Measurements from ENCODE around the gene NEK10. TPM values are rescaled to one million over a fixed set of nuclear protein-coding genes. Genes with fewer than 3 reads are reported as not detected.

The NEK10 gene
- total and polyA plus RNA-seq, 2 of the 13 experiments (the other 11 are each of a cell fraction or from before 2014, with no cell fraction given) = 2.8 to 14.2 TPM

DNA sequence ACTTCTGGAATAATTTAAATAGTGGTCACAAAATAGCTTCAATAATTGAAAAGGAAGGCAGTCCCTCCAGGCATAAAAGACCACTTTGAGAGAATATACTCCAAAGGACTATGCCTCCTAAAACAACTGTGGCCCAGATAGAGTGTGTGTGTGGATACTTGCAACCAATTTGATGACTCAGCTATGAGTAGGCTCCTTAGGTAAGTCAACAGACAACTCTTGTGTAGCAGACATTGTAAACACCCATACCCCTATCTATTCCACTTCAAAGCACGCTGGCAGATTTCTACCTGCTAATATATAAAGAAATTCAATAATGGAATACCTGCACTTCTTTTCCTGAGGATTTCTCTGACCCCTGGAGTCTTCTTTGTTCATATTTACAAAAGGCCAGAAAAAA lies 254.5 kb downstream of the NEK10 start (continued):
- TF ChIP-seq, protein P1, sequence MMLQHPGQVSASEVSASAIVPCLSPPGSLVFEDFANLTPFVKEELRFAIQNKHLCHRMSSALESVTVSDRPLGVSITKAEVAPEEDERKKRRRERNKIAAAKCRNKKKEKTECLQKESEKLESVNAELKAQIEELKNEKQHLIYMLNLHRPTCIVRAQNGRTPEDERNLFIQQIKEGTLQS (CRISPR knock-in tag; IDR thresholded peaks at IDR 0.05) = peak; percentile 37; the same call in 1 of the 2 replicates
- TF ChIP-seq ZNF124 (CRISPR knock-in tag; IDR thresholded peaks at IDR 0.05) (no peak), RFX5 (IDR thresholded peaks at IDR 0.05; ENCODE audit: low read depth, low read length) (no peak), ELF1 (CRISPR knock-in tag; IDR thresholded peaks at IDR 0.05) (no peak), SP2 (CRISPR knock-in tag; IDR thresholded peaks at IDR 0.05) (no peak), NR2F2 (IDR thresholded peaks at IDR 0.05; ENCODE audit: borderline replicate concordance, low read depth) (no peak; the same call in 1 of the 2 replicates), MAFF (IDR thresholded peaks at IDR 0.05; ENCODE audit: low read depth, low read length) (peak; percentile 97), SP5 (CRISPR knock-in tag; IDR thresholded peaks at IDR 0.05; ENCODE audit: borderline replicate concordance, low read depth) (no peak), NR2F6 (IDR thresholded peaks at IDR 0.05) (0 out of 2 replicates have a peak, but pooled peaks have one; percentile 24), NR2F6 (CRISPR knock-in tag; IDR thresholded peaks at IDR 0.05) (no peak), KLF6 (CRISPR knock-in tag; IDR thresholded peaks at IDR 0.05) (no peak), MBD4 (IDR thresholded peaks at IDR 0.05; ENCODE audit: borderline replicate concordance, low read length) (no peak; the same call in 1 of the 2 replicates), ZNF674 (CRISPR knock-in tag; IDR thresholded peaks at IDR 0.05; ENCODE audit: low read depth) (no peak), ZFX (CRISPR knock-in tag; IDR thresholded peaks at IDR 0.05; ENCODE audit: low read depth) (no peak), MXD4 (CRISPR knock-in tag; IDR thresholded peaks at IDR 0.05) (no peak), PAX8 (CRISPR knock-in tag; IDR thresholded peaks at IDR 0.05; ENCODE audit: borderline replicate concordance) (no peak), ZSCAN31 (CRISPR knock-in tag; IDR thresholded peaks at IDR 0.05; ENCODE audit: low read depth) (no peak)
- TF ChIP-seq, protein P2, sequence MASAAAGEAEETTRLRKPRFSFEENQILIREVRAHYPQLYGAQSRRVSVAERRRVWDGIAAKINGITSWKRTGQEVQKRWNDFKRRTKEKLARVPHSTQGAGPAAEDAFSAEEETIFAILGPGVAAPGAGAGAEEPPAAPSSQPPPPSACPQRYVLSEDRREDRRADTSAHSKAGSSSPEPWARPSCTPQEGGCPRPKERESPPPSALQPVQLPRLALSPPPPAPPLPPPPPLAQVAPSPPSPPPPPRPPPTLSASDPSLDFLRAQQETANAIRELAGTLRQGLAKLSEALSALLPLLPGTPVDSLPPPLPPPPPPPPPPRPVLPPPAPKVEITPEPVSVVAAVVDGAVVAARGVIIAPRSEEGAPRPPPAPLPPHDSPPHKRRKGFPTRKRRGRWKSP (CRISPR knock-in tag; IDR thresholded peaks at IDR 0.05) = no peak
- TF ChIP-seq, protein P3, sequence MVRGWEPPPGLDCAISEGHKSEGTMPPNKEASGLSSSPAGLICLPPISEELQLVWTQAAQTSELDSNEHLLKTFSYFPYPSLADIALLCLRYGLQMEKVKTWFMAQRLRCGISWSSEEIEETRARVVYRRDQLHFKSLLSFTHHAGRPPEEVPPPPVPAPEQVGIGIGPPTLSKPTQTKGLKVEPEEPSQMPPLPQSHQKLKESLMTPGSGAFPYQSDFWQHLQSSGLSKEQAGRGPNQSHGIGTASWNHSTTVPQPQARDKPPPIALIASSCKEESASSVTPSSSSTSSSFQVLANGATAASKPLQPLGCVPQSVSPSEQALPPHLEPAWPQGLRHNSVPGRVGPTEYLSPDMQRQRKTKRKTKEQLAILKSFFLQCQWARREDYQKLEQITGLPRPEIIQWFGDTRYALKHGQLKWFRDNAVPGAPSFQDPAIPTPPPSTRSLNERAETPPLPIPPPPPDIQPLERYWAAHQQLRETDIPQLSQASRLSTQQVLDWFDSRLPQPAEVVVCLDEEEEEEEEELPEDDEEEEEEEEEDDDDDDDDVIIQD (CRISPR knock-in tag; IDR thresholded peaks at IDR 0.05; ENCODE audit: low read depth) = no peak; the same call in 1 of the 2 replicates
- TF ChIP-seq, protein P4, sequence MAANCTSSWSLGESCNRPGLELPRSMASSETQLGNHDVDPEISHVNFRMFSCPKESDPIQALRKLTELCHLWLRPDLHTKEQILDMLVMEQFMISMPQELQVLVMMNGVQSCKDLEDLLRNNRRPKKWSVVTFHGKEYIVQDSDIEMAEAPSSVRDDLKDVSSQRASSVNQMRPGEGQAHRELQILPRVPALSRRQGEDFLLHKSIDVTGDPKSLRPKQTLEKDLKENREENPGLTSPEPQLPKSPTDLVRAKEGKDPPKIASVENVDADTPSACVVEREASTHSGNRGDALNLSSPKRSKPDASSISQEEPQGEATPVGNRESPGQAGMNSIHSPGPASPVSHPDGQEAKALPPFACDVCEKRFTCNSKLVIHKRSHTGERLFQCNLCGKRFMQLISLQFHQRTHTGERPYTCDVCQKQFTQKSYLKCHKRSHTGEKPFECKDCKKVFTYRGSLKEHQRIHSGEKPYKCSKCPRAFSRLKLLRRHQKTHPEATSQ (CRISPR knock-in tag; IDR thresholded peaks at IDR 0.05; ENCODE audit: borderline replicate concordance) = no peak
- TF ChIP-seq, protein P5, sequence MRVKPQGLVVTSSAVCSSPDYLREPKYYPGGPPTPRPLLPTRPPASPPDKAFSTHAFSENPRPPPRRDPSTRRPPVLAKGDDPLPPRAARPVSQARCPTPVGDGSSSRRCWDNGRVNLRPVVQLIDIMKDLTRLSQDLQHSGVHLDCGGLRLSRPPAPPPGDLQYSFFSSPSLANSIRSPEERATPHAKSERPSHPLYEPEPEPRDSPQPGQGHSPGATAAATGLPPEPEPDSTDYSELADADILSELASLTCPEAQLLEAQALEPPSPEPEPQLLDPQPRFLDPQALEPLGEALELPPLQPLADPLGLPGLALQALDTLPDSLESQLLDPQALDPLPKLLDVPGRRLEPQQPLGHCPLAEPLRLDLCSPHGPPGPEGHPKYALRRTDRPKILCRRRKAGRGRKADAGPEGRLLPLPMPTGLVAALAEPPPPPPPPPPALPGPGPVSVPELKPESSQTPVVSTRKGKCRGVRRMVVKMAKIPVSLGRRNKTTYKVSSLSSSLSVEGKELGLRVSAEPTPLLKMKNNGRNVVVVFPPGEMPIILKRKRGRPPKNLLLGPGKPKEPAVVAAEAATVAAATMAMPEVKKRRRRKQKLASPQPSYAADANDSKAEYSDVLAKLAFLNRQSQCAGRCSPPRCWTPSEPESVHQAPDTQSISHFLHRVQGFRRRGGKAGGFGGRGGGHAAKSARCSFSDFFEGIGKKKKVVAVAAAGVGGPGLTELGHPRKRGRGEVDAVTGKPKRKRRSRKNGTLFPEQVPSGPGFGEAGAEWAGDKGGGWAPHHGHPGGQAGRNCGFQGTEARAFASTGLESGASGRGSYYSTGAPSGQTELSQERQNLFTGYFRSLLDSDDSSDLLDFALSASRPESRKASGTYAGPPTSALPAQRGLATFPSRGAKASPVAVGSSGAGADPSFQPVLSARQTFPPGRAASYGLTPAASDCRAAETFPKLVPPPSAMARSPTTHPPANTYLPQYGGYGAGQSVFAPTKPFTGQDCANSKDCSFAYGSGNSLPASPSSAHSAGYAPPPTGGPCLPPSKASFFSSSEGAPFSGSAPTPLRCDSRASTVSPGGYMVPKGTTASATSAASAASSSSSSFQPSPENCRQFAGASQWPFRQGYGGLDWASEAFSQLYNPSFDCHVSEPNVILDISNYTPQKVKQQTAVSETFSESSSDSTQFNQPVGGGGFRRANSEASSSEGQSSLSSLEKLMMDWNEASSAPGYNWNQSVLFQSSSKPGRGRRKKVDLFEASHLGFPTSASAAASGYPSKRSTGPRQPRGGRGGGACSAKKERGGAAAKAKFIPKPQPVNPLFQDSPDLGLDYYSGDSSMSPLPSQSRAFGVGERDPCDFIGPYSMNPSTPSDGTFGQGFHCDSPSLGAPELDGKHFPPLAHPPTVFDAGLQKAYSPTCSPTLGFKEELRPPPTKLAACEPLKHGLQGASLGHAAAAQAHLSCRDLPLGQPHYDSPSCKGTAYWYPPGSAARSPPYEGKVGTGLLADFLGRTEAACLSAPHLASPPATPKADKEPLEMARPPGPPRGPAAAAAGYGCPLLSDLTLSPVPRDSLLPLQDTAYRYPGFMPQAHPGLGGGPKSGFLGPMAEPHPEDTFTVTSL (CRISPR knock-in tag; IDR thresholded peaks at IDR 0.05; ENCODE audit: borderline replicate concordance) = peak; percentile 70; the same call in 1 of the 2 replicates
- TF ChIP-seq, protein P6, sequence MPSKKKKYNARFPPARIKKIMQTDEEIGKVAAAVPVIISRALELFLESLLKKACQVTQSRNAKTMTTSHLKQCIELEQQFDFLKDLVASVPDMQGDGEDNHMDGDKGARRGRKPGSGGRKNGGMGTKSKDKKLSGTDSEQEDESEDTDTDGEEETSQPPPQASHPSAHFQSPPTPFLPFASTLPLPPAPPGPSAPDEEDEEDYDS (CRISPR knock-in tag; IDR thresholded peaks at IDR 0.05) = no peak

Measured in HepG2 (cell line).